Activated naive CD8-positive, alpha-beta T cell treated with anti-CD3 and anti-CD28 coated beads, Interleukin-2, amount 50 U/mL, for 16 hours (primary cell): ENCODE measurements around the gene SGCB.

Source experiments
- DNase-seq: peaks from one replicate; pipeline ENCODE4 v3.0.0-alpha.2; 2020; ENCODE audit warnings: low read depth, low spot score

The SGCB gene

GRCh38 chr4:52019936-52020657 is 18.0 kb downstream of the SGCB start, which contains the start of gene LRRC66:
Gene LRRC66, minus strand, starts transcription at chr4:52020363. Its CDS starts 2,750 bp downstream, at chr4:52017613.
- DNase-seq: no peak

GRCh38 chr4:52017814-52018213 is 20.3 kb downstream of the SGCB start:
- no peak for DNase-seq

GRCh38 chr4:52016981-52017380 is 21.1 kb downstream of the SGCB start:
- no peak for DNase-seq

GRCh38 chr4:52015366-52015765 is 22.7 kb downstream of the SGCB start:
- no peak for DNase-seq

- no peak for DNase-seq
Observed at GRCh38 chr4:52014903-52015302, 23.2 kb downstream of the SGCB start.

- no peak for DNase-seq
Observed at GRCh38 chr4:52012651-52013050, 25.4 kb downstream of the SGCB start.

- no peak for DNase-seq
Observed at GRCh38 chr4:52010986-52011385, 27.1 kb downstream of the SGCB start.

GRCh38 chr4:52006887-52007286 is 31.2 kb downstream of the SGCB start:
- no peak for DNase-seq

GRCh38 chr4:52005604-52006273 is 32.4 kb downstream of the SGCB start:
- no peak for DNase-seq

- DNase-seq: no peak
Observed at GRCh38 chr4:52004414-52004813, 33.7 kb downstream of the SGCB start.

GRCh38 chr4:52001616-52002015 is 36.5 kb downstream of the SGCB start:
- DNase-seq: no peak

GRCh38 chr4:51999250-51999649 is 38.8 kb downstream of the SGCB start:
- DNase-seq: no peak

- DNase-seq: no peak
Observed at GRCh38 chr4:51998837-51999236, 39.3 kb downstream of the SGCB start.

- no peak for DNase-seq
Observed at GRCh38 chr4:51997647-51998046, 40.5 kb downstream of the SGCB start.

- no peak for DNase-seq
Observed at GRCh38 chr4:51995647-51996220, 42.4 kb downstream of the SGCB start.
